Stimulated activated CD4-positive, alpha-beta T cell treated with anti-CD3 and anti-CD28 coated beads, Interleukin-4, amount 100 ng/mL, for 24 hours (primary cell): ENCODE measurements around the gene CASP9.
"Not testable (repeated sequence)": the region's sequence is repeated elsewhere in the genome, so short reads cannot be mapped to it uniquely, and the experiment has no call there.

ENCODE experiments used
- DNase-seq: peaks from one replicate; pipeline ENCODE4 v3.0.0-alpha.2; 2020

CASP9 gene

DNA sequence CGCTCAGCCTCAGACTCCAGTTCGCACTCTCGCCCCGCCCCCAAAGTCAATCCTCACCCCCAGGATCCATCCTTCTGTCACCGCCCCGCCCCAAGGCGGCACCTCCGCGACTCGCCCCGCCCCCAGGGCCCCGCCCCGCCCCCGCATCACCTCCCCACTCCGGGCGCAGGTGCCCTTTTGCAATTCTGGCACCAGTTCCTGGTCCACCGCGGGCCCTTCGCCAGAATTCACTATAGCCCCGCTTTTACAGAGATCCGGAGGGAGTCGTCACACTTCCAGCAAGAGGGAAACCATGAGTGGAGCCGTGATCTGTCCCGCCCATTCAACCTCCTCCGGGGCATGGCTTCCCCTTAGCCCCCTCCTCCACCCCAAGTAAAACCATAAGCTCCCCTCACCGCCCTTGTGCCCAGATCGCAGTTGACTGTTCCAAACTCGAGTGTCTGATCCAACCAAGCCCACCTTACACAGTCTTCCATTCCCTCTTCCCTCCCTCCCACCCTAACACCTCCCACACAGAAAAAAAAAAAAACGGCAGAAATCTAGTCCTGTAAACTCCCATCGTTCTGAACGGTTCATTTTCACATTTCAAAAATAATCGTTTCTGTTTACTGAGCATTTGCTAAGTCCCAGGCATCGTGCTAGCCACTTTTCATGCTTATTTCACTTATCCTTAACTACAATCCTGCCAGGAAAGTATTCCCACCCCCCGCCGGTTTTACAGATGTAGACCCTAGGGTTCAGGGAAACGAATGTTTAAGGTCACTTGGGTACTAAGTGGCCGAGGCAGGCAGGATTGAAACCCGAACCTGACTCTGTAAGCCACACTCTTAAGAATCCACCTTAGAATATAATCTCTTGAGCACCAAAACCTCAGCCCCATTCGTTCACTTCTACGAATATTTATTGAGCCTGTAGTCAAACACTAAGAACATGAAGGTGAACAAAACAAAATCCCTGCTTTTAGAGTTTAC is 1.3 kb upstream of the CASP9 start:
- DNase-seq, result peak; percentile 9

GRCh38 chr1:15524283-15525049 is 451 bp upstream of the CASP9 start:
- peak; percentile 100 for DNase-seq

- DNase-seq, result no peak
Observed at GRCh38 chr1:15523104-15524020, 653 bp downstream of the CASP9 start.

DNA sequence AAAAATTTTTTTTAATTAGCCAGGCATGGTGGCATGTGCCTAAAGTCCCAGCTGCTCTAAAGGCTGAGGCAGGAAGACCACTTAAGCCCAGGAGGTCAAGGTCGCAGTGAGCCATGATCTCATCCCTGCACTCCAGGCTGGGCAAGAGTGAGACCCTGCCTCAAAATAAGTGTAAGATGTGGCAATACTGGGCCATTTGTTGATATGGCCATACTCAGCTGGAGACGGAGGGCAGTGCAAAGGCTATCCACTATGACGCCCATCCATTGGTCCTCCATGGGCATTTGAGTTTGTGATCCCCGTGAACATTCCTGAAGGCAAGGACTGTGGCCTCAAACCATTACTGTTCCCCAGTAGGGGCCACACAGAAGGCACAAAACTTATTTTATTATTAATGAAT is 1.5 kb downstream of the CASP9 start:
- no peak for DNase-seq

DNA sequence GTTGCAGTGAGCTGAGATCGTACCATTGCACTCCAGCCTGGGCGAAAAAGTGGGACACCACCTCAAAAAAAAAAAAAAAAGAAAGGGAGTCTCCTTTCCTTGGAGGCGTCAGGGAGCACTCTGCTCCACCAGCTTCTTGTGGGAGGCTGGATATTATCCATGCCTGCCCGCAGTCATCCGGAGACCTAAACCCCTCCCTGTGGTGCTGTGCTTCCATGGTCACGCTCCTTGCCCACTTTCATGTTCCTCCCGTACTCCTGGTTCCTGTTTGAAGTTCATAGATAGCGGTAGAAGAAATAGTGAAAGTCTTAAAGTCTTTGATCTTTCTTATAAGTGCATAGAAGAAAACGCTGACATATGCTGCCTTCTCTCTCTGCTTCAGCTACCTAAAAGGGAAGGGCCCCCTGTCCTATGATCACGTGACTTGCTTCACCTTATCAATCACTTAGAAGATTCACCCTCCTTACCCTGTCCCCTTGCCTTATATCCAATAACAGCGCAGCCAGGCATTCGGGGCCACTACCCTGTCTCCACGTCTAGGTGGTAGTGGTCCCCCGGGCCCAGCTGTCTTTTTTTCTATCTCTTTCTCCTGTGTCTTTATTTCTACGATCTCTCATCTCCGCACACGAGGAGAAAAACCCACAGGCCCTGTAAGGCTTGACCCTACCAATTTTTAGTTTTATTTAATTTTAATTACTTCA is 2.7 kb downstream of the CASP9 start:
- DNase-seq, result not testable (repeated sequence)

DNA sequence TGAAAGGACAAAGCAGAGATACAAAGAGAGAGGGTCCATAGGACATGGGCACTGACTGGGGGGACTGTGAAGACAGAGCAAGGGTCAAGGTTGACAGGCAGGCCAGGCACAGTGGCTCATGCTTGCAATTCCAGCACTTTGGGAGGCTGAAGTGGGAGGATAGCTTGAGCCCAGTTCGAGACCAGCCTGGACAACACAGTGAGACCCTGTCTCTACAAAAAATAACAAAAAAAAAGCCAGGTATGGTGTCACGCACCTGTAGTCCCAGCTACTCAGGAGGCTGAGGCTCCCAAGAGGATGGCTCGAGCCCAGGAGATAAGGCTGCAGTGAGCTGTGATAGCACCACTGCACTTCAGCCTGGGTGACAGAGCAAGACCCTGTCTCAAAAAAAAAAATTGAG is 4.4 kb downstream of the CASP9 start:
- DNase-seq, result no peak

DNA sequence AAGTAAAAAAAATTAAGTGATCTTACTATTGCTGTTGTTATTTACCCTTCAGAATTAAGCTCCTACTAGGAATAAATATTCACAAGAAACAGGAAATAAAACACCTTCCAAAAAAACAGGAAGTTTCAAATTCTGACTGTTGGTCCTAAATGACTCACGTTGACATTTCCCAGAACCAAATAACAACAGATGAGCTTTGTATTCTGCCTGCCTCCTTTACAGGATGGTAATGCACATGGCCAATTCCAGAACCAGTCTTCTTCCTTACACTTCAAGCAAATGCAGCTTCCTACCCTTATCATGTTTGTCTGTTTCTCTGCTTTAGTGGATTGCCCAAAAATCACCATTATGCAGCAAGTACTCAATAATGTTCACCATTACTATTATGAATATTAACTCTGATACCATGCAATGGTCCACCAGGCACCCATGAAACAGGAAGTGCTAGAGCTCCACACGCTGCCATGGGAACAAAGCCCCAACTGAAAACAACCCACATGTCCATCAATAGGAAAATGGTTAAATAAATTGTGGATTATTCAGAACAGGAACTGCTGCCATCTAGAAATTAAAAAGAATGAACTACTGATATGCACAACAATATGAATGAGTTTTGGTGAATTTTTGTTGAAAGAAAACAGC is 8.9 kb downstream of the CASP9 start:
- no peak for DNase-seq

- DNase-seq, result not testable (repeated sequence)
Observed at GRCh38 chr1:15514557-15514956, 9.5 kb downstream of the CASP9 start.

DNA sequence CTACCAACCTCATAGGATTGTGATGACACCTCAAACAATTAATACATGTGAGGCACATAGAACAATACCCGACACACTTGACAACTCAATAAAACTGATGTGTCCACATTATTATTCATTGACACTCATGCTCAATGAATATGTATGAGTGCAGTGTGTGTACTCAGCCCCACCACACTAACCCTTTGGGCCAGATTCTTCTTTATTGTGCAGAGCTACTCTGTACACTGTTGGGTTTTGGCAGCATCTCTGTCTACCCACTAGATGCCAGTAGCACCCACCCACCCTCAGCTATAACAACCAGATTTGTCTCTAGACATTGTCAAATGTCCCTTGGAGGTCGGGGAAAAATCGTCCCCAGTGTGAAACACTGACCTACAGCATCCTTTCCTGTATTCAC is 10.1 kb downstream of the CASP9 start:
- no peak for DNase-seq

GRCh38 chr1:15513192-15513591 is 10.8 kb downstream of the CASP9 start:
- DNase-seq, result no peak

GRCh38 chr1:15510611-15511405 is 13.2 kb downstream of the CASP9 start:
- no peak for DNase-seq

- DNase-seq, result no peak
Observed at GRCh38 chr1:15509586-15509985, 14.4 kb downstream of the CASP9 start.

GRCh38 chr1:15508700-15509487 is 15.1 kb downstream of the CASP9 start:
- DNase-seq, result no peak

DNA sequence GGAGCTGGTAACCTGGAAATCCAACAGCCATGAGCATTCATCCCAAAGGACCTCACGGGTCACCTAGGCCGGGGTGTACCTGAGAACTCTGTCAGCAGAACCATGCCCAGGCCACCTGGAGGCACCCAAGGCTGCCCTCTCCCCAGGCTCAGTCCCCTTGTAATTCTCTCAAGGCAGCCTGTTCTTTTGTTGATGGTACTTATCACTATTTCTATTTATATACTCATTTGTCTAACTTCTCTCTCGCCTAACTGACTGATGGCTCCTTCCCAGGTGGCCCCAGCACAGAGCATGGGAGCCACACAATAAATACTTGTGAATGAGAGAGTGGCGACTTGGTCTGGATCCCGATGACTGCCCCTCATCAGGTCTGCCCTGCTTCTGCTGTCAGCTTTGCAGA is 16.7 kb downstream of the CASP9 start:
- DNase-seq, result no peak

DNA sequence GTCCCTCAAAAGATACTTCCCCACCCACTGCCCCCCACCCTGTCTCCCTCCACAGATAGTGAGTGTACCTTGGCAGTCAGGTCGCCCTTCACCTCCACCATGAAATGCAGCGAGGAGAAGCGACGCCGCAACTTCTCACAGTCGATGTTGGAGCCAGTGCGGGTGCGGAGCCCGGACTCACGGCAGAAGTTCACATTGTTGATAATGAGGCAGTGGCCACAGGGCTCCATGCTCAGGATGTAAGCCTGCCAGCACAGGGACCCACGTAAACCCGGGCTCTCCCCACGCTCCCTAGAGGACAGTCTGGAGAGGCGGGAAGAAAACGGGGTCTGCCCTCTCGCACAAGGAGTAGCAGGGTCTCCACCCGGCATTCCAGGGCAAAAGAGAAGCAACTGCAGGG is 17.2 kb downstream of the CASP9 start:
- DNase-seq, result no peak

DNA sequence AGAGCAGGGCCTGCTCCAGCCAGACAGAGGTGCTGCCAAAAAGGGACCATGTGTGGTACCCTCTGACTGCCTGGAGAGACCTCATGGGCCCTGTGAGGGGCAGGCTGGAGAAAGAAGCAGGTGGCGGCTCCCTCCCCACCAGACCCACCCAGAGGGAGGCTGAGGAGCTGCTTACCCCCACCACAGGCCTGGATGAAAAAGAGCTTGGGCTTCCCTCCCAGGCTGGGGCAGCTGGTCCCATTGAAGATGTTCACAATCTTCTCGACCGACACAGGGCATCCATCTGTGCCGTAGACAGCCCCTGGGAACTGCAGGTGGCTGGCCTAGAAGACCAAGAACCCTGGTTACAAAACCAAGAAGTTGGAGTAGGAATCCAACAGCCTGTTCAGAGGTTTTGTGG is 19.6 kb downstream of the CASP9 start:
- DNase-seq, result no peak

- peak; percentile 44 for DNase-seq
Observed at GRCh38 chr1:15501208-15502032, 22.6 kb downstream of the CASP9 start.

GRCh38 chr1:15500184-15501178 is 23.5 kb downstream of the CASP9 start:
- no peak for DNase-seq
